DMS153 treated with DMSO at 0.1 percent for 48 hours (cell line): ENCODE data around the gene MASP1.

Experiments
- DNase-seq: peaks from one replicate; lab custom pipeline; 2025; ENCODE audit not compliant: unreplicated experiment; lab: John Stamatoyannopoulos, UW

The MASP1 gene

GRCh38 chr3:187293516-187294430, 2.2 kb upstream of the MASP1 start:
- no peak for DNase-seq

GRCh38 chr3:187292631-187293515, 1.3 kb upstream of the MASP1 start:
- DNase-seq: no peak

- no peak for DNase-seq
Observed at GRCh38 chr3:187292181-187292580, 644 bp upstream of the MASP1 start.

- no peak for DNase-seq
Observed at GRCh38 chr3:187291001-187291511, 481 bp downstream of the MASP1 start.

- DNase-seq: no peak
Observed at GRCh38 chr3:187290503-187290902, 1.0 kb downstream of the MASP1 start.

GRCh38 chr3:187288855-187289605, 2.5 kb downstream of the MASP1 start:
- DNase-seq: no peak

GRCh38 chr3:187288131-187288854, 3.2 kb downstream of the MASP1 start:
- DNase-seq: no peak

GRCh38 chr3:187287256-187287655, 4.3 kb downstream of the MASP1 start:
- no peak for DNase-seq

- DNase-seq: no peak
Observed at GRCh38 chr3:187286467-187287059, 5.0 kb downstream of the MASP1 start.

GRCh38 chr3:187281191-187281714, 10.3 kb downstream of the MASP1 start:
- no peak for DNase-seq

- no peak for DNase-seq
Observed at GRCh38 chr3:187280644-187281043, 10.9 kb downstream of the MASP1 start.

- no peak for DNase-seq
Observed at GRCh38 chr3:187277129-187277462, 14.4 kb downstream of the MASP1 start.

GRCh38 chr3:187276397-187277128, 15.0 kb downstream of the MASP1 start:
- DNase-seq: no peak

GRCh38 chr3:187274977-187275338, 16.6 kb downstream of the MASP1 start:
- DNase-seq: no peak

- DNase-seq: no peak
Observed at GRCh38 chr3:187274315-187274976, 17.1 kb downstream of the MASP1 start.

- no peak for DNase-seq
Observed at GRCh38 chr3:187271582-187271981, 20.0 kb downstream of the MASP1 start.

GRCh38 chr3:187269486-187269885, 22.1 kb downstream of the MASP1 start:
- no peak for DNase-seq

- DNase-seq: no peak
Observed at GRCh38 chr3:187267306-187267705, 24.2 kb downstream of the MASP1 start.

- no peak for DNase-seq
Observed at GRCh38 chr3:187266691-187267090, 24.8 kb downstream of the MASP1 start.
